GM19043 (cell line): ENCODE results near the gene SDR39U1.

Experiments used
- ATAC-seq: cut with Tn5 transposase; IDR thresholded peaks from one replicate; pipeline ENCODE4 v1.9.1; 2021; ENCODE audit warnings: low read depth; ENCODE audit not compliant: unreplicated experiment

Gene SDR39U1

GRCh38 chr14:24392325-24393091, 50.1 kb downstream of the SDR39U1 start:
- no peak for ATAC-seq

DNA sequence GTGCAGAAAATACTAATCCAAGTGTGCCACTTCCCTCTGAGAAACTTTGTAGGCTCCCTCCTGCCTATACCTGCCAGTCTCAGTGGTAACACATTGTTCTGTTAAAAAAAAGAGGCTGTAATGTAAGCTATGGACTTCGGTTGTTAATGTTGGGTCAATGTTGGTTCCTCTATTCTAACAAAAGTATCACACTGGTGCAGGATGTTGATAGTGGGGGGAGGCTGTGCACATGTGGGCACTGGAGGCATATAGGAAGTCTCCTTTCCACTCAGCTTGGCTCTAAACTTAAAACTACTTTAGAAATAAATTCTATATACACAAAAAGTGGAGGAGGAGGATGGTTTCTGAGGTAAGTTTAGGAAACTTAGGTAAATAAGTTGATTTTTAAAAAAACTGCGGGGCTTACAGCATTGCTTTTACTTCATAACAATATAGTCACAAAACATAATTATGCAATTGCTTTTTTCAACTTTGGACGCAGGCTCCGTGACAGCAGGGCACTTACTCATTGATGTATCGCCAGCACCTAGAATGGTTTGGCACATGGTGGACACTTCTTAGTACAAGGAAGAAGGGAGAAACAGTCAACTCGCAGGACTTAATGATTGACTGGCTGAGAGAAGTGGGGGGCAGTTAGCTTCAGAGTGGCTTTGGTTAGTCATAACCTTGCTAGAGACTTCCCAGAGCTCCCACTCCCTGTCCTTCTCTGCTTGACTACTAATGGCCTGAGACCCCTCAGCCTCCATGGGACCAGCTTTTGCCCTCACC, 51.7 kb downstream of the SDR39U1 start:
- ATAC-seq = no peak
